Measurements from ENCODE around the gene MITF.

- TF ChIP-seq CTCF (IDR thresholded peaks at IDR 0.05; ENCODE audit: insufficient read depth, low read depth, low read length) (no peak), EZH2 (IDR thresholded peaks at IDR 0.05; ENCODE audit: insufficient read depth, low read length) (no peak)
These were observed 191.3 kb downstream of the MITF start for GRCh38 chr3:69930564-69930963.
